Bronchial epithelial cell (primary cell): Measurements from ENCODE around the gene SLC27A5. TPM values are rescaled to one million over a fixed set of nuclear protein-coding genes. Genes with fewer than 3 reads are reported as not detected.

Experiments
- DNase-seq: peaks from one replicate; pipeline ENCODE4 v3.0.0-alpha.2; 2010; ENCODE audit warnings: low read depth
- FAIRE-seq: peaks from 2 replicates; lab custom pipeline; 2011; peaks lifted over from hg19 to GRCh38; lab: Jason Lieb, UNC
- H3K27me3 ChIP-seq: 2 replicates; pipeline ENCODE4 v1.5.1; 2011; ENCODE audit warnings: low read length; ENCODE audit not compliant: control insufficient read depth, insufficient read depth
- H3K36me3 ChIP-seq: 2 replicates; pipeline ENCODE4 v1.5.1; 2011; ENCODE audit warnings: low read length; ENCODE audit not compliant: control insufficient read depth, insufficient read depth
- H3K4me3 ChIP-seq: 2 replicates; pipeline ENCODE4 v1.5.1; 2011; ENCODE audit warnings: mild to moderate bottlenecking, low read depth, low read length, control low read depth
- total RNA-seq: library from RNA; depleted of rRNA; stranded (reverse); fragments of >200 nt; gene quantifications from 2 replicates; pipeline ENCODE4 v1.2.1, GENCODE V29; 2014
- TF ChIP-seq, protein P1 (sequence below): IDR thresholded peaks from 2 replicates; pipeline ENCODE4 v1.5.1; 2011; ENCODE audit warnings: mild to moderate bottlenecking, moderate library complexity, low read length, control low read depth, inconsistent platforms; ENCODE audit not compliant: insufficient read depth, severe bottlenecking

Gene SLC27A5, protein sequence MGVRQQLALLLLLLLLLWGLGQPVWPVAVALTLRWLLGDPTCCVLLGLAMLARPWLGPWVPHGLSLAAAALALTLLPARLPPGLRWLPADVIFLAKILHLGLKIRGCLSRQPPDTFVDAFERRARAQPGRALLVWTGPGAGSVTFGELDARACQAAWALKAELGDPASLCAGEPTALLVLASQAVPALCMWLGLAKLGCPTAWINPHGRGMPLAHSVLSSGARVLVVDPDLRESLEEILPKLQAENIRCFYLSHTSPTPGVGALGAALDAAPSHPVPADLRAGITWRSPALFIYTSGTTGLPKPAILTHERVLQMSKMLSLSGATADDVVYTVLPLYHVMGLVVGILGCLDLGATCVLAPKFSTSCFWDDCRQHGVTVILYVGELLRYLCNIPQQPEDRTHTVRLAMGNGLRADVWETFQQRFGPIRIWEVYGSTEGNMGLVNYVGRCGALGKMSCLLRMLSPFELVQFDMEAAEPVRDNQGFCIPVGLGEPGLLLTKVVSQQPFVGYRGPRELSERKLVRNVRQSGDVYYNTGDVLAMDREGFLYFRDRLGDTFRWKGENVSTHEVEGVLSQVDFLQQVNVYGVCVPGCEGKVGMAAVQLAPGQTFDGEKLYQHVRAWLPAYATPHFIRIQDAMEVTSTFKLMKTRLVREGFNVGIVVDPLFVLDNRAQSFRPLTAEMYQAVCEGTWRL
- total RNA-seq: 11.1 and 28.8 TPM in 2 replicates

DNA sequence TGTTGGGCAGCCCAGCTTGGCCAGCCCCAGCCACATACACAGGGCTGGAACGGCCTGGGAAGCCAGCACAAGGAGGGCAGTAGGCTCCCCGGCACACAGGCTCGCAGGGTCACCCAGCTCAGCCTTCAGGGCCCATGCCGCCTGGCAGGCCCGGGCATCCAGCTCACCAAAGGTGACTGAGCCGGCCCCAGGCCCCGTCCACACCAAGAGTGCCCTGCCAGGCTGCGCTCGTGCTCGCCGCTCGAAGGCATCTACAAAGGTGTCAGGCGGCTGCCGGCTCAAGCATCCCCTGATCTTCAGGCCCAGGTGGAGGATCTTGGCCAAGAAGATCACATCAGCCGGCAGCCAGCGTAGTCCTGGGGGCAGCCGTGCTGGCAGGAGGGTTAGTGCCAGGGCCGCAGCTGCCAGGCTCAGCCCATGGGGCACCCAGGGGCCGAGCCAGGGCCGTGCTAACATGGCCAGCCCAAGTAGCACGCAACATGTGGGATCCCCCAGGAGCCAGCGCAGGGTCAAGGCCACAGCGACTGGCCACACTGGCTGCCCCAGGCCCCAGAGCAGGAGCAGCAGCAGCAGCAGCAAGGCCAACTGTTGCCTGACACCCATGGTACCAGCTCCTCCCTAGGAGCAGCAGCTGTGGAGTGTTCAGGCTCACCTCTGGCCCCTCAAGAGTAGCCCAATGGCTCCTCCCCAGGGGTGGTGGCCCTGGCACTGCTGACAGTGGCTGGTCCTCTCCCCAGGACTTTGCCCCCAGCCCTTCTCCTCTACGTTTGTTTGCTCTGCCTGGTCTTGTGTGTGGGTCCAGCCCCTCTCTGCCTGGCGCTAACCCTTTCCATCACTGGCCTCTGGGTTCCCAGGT lies at the start of gene SLC27A5:
Gene SLC27A5 (minus strand): TSS at position 640 of the 856 bp plus-strand sequence. CDS start 37 bp downstream, at position 603.
- Histone ChIP-seq H3K27me3 (no peaks in the 10 kb centered on the region), H3K4me3 (no peak within 1 kb of the TSS), H3K36me3 (no peaks in the 10 kb centered on the region)
- no peak for FAIRE-seq
- DNase-seq: no peak
- TF ChIP-seq, protein P1, sequence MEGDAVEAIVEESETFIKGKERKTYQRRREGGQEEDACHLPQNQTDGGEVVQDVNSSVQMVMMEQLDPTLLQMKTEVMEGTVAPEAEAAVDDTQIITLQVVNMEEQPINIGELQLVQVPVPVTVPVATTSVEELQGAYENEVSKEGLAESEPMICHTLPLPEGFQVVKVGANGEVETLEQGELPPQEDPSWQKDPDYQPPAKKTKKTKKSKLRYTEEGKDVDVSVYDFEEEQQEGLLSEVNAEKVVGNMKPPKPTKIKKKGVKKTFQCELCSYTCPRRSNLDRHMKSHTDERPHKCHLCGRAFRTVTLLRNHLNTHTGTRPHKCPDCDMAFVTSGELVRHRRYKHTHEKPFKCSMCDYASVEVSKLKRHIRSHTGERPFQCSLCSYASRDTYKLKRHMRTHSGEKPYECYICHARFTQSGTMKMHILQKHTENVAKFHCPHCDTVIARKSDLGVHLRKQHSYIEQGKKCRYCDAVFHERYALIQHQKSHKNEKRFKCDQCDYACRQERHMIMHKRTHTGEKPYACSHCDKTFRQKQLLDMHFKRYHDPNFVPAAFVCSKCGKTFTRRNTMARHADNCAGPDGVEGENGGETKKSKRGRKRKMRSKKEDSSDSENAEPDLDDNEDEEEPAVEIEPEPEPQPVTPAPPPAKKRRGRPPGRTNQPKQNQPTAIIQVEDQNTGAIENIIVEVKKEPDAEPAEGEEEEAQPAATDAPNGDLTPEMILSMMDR: no peak

DNA sequence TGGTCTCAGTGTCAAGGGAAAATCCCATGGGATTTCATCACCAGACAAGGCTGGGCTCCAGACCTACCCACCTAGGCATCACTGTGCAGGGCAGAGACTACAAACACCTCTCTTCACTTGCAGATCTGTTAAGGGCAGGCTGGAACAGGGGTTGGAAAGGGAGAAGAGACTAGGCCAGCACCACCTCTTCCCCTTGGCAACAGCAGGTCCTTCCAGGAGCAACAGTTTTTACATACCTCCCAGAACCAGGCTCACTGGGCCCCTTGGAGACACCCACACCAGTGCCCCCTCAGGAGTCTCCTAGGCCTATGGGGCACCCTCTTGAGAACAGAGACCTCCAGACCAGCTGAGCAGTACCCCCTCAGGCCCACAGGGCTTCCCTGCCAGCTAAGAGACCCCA lies 49.1 kb upstream of the SLC27A5 start:
- H3K27me3 ChIP-seq: no peaks in the 10 kb centered on the region
- FAIRE-seq (no peak), DNase-seq (no peak)
- no peak overlapping the region for H3K4me3 ChIP-seq
- TF ChIP-seq, protein P1: no peak
- H3K36me3 ChIP-seq: peaks cover 9% of the 10 kb centered on the region

DNA sequence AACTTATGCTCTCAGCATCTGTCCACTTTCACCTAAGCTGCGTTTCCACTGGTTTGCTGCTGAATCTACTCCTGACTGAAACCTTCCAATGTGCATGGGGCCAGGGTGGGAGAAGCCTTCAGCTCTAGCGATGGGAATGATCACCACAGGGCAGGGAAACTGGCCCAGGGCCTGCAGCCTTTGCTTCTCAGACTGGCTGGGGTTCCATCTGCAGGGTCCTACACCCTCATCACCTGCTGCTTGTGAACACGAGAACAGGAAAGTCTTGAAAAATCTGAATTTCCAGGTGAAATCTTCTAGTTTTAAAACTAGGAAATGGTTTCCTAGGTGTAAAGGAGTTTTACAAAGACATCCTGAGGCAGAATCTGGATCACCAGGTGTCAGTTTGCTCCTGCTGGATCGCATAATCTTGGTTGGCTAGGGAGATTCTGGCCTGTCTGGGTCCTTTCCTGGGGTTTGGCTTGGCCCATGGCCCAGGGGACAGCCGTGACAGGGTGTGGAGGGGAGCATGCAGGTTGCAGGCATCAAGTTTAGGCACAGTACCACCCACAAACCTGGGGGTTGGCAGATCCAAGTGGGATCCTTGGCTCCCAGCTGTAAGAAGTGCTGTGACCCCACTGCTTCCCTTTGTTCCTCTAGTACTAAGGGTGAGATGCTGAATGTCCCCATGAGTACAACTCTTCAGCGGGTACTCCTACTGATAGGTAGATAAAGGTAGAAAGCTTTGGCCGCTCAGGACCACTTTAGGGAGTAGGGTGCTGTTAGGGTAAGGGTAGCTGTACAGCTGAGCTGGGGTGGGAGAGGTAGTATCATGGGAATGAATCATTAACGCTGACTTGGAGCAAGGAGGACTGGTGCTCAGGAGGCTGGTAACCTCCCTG lies 48.5 kb upstream of the SLC27A5 start:
- H3K27me3 ChIP-seq: no peaks in the 10 kb centered on the region
- peaks cover 9% of the 10 kb centered on the region for H3K36me3 ChIP-seq
- FAIRE-seq (peak; percentile 40), DNase-seq (no peak)
- TF ChIP-seq, protein P1: no peak
- peak overlapping the region; percentile 89 for H3K4me3 ChIP-seq

DNA sequence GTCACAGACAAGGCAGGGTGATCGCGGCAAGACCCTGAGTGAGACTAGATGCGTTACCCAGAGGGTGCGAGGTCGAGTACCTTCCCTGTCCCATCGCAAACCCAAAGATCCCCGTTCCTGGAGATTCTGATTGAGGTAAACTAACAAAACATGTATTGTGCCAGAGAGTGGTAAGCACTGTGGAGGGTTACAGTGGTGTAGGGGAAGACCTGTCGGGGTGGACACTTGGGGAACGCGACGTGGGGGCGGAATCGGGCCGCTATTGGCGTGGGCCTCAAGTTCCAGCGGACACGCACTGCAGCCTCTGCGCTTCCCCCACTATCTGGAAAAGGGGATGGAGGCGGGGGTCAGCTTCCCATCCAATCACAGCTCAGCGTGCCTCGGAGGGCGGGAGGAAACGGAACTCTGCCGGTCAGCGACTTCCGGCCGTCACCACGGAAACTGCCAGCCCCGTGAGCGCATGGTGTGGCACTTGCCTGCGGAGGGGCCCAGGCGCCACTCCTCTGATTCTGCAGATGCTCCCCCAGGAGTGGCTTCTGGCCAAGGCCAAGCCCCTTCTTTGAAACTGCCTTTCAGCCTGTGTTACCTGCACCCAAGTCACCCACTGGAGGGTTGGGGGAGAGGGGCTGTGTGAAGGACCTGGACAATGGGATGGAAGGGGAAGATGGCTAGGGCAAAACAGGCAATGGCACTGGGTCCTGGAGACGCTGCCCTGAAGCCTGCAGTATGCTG lies 47.6 kb upstream of the SLC27A5 start:
- TF ChIP-seq, protein P1: no peak
- no peaks in the 10 kb centered on the region for H3K27me3 ChIP-seq
- peak; percentile 70 for DNase-seq
- peaks cover 9% of the 10 kb centered on the region for H3K36me3 ChIP-seq
- peak overlapping the region; percentile 89 for H3K4me3 ChIP-seq
- no peak for FAIRE-seq
